GM12891 (cell line): ENCODE data around the gene DUSP7.

Experiments
- POLR2A ChIP-seq: IDR thresholded peaks from 2 replicates; pipeline ENCODE4 v1.6.1; 2011; ENCODE audit warnings: low read depth, low read length, control low read depth
- POLR2AphosphoS5 ChIP-seq: IDR thresholded peaks from 2 replicates; pipeline ENCODE4 v1.6.1; 2011; ENCODE audit warnings: low read depth, low read length, control low read depth
- TAF1 ChIP-seq: IDR thresholded peaks from 2 replicates; pipeline ENCODE4 v1.6.1; 2011; ENCODE audit warnings: low read depth, low read length, control low read depth

GRCh38 chr3:52029053-52029452, 27.3 kb downstream of the DUSP7 start:
- TF ChIP-seq POLR2A (no peak), POLR2AphosphoS5 (no peak), TAF1 (no peak)
